Activated CD8-positive, alpha-beta T cell treated with anti-CD3 and anti-CD28 coated beads for 36 hours (primary cell): Measurements from ENCODE around the gene MDH1. TPM values are rescaled to one million over a fixed set of nuclear protein-coding genes. Genes with fewer than 3 reads are reported as not detected.

Experiments
- ATAC-seq: fragments of 200-7000 bp; cut with Tn5 transposase; one replicate; pipeline ENCODE4 v1.10.0; 2021; ENCODE audit warnings: mild to moderate bottlenecking, moderate library complexity
- CTCF ChIA-PET: fragments of 350-600 bp; sonication (Branson Sonifier 250); formaldehyde crosslinking; loops from one replicate; lab custom pipeline; 2021; ENCODE audit warnings: antibody characterized with exemption; lab: Charles Lee
- POLR2A ChIA-PET: fragments of 350-600 bp; sonication (Branson Sonifier 250); formaldehyde crosslinking; loops from one replicate; lab custom pipeline; 2021; ENCODE audit warnings: antibody characterized with exemption; lab: Charles Lee
- DNase-seq: peaks from one replicate; pipeline ENCODE4 v3.0.0-alpha.2; 2020
- H3K27ac Mint-ChIP-seq: one replicate; pipeline ENCODE4 v1.8.0; 2021; ENCODE audit warnings: mild to moderate bottlenecking, mixed read lengths
- H3K27me3 Mint-ChIP-seq: one replicate; pipeline ENCODE4 v1.8.0; 2021; ENCODE audit warnings: mixed read lengths
- H3K36me3 Mint-ChIP-seq: one replicate; pipeline ENCODE4 v1.8.0; 2021; ENCODE audit warnings: low read depth, mixed read lengths
- H3K4me1 Mint-ChIP-seq: one replicate; pipeline ENCODE4 v1.8.0; 2021; ENCODE audit warnings: low read depth, mixed read lengths
- H3K4me3 Mint-ChIP-seq: one replicate; pipeline ENCODE4 v1.8.0; 2021; ENCODE audit warnings: mild to moderate bottlenecking, moderate library complexity, mixed read lengths
- H3K9me3 Mint-ChIP-seq: one replicate; pipeline ENCODE4 v1.8.0; 2021; ENCODE audit warnings: mixed read lengths
- CTCF ChIP-seq: fragments of 200-600 bp; IDR thresholded peaks from one replicate; pipeline ENCODE4 v1.8.0; 2022; ENCODE audit warnings: antibody characterized with exemption, mild to moderate bottlenecking
- intact Hi-C: fragments of 100-400 bp; cut with micrococcal nuclease; formaldehyde crosslinking; loops from one replicate; pipeline ENCODE4 v1.10.0; 2022
- total RNA-seq, 2 experiments: library from RNA; stranded (reverse); gene quantifications; one replicate each; pipeline ENCODE4 v1.2.3, GENCODE V29; 2021

MDH1 gene
- total RNA-seq, 2 experiments from 2014 or later = 241 to 246 TPM

GRCh38 chr2:63578767-63579166, 10.0 kb upstream of the MDH1 start:
- no peak for TF ChIP-seq CTCF
- intact Hi-C loops = no loop called here
- peaks cover 6% of the 10 kb centered on the region for H3K9me3 Mint-ChIP-seq
- DNase-seq (no peak), ATAC-seq (no peak)
- no peak overlapping the region for H3K4me3 Mint-ChIP-seq
- POLR2A ChIA-PET = interaction anchor here (0.9 kb wide), 1 partner anchor 10 kb away, joined by 3 read pairs; the partner anchor contains the start of genes MDH1 and WDPCP
- peaks cover 3% of the 10 kb centered on the region for H3K4me1 Mint-ChIP-seq
- H3K36me3 Mint-ChIP-seq = peaks cover 5% of the 10 kb centered on the region
- no peak overlapping the region for H3K27ac Mint-ChIP-seq
- H3K27me3 Mint-ChIP-seq = no peaks in the 10 kb centered on the region
- CTCF ChIA-PET = no interaction called here

GRCh38 chr2:63580651-63581297, 8.0 kb upstream of the MDH1 start:
- no peak overlapping the region for H3K4me3 Mint-ChIP-seq
- no peak for TF ChIP-seq CTCF
- ATAC-seq = no peak
- no peaks in the 10 kb centered on the region for H3K27me3 Mint-ChIP-seq
- DNase-seq = no peak
- H3K9me3 Mint-ChIP-seq = no peaks in the 10 kb centered on the region
- H3K36me3 Mint-ChIP-seq = no peaks in the 10 kb centered on the region
- intact Hi-C loops = loop anchor here (10.0 kb wide), 1 partner anchor 264 kb away; the partner anchor contains the start of gene UGP2
- ChIA-PET CTCF (interaction anchor here (1.2 kb wide), 1 partner anchor 10 kb away, joined by 3 read pairs; no protein-coding TSS in a partner anchor), POLR2A (no interaction called here)
- no peak overlapping the region for H3K27ac Mint-ChIP-seq
- peaks cover 3% of the 10 kb centered on the region for H3K4me1 Mint-ChIP-seq

DNA sequence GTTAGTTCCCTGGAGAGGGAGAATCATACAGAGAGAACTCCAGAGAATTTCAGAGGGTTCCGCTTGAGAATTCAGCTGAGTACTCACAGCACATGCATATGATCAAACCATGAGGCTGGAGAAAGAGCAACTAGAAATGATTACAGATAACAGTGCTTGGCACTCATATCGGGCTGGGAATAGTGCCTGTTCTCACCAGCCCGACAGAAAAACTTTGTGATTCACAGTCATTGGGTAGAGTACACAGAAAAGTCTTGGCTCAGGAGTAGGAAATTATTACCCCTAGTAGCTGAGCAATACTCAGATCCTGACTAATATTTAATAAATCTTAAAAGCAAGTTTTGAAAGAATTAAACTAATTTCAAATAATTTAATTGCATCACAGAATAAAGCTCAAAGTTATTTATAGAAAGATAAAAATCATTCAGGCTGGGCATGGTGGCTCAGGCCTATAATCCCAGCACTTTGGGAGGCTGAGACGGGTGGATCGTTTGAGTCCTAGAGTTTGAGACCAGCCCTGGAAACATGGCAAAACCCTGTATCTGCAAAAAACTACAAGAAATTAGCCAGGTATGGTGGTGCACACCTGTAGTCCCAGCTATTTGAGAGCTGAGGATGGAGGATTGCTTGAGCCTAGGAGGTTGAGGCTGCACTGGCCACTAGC, 7.3 kb upstream of the MDH1 start:
- H3K4me1 Mint-ChIP-seq = peaks cover 7% of the 10 kb centered on the region
- intact Hi-C loops = loop anchor here (10.0 kb wide), 1 partner anchor 263 kb away; the partner anchor contains the start of gene UGP2
- no peaks in the 10 kb centered on the region for H3K27me3 Mint-ChIP-seq
- H3K9me3 Mint-ChIP-seq = no peaks in the 10 kb centered on the region
- H3K27ac Mint-ChIP-seq = no peak overlapping the region
- POLR2A ChIA-PET = no interaction called here
- ATAC-seq = no peak
- CTCF ChIA-PET = interaction anchor here (1.2 kb wide), 1 partner anchor 9 kb away, joined by 3 read pairs; no protein-coding TSS in a partner anchor
- no peaks in the 10 kb centered on the region for H3K36me3 Mint-ChIP-seq
- no peak for TF ChIP-seq CTCF
- no peak overlapping the region for H3K4me3 Mint-ChIP-seq
- DNase-seq = no peak

GRCh38 chr2:63582873-63583272, 5.9 kb upstream of the MDH1 start:
- intact Hi-C loops = loop anchor here (10.0 kb wide), 1 partner anchor 262 kb away; the partner anchor contains the start of gene UGP2
- ChIA-PET POLR2A (interaction anchor here (0.6 kb wide), 1 partner anchor 258 kb away, joined by 3 read pairs; no protein-coding TSS in a partner anchor), CTCF (no interaction called here)
- TF ChIP-seq CTCF = no peak
- Mint-ChIP-seq H3K36me3 (no peaks in the 10 kb centered on the region), H3K27ac (no peak overlapping the region), H3K27me3 (no peaks in the 10 kb centered on the region), H3K4me1 (peaks cover 16% of the 10 kb centered on the region), H3K9me3 (no peaks in the 10 kb centered on the region), H3K4me3 (no peak overlapping the region)
- DNase-seq (no peak), ATAC-seq (no peak)
